GM12892 (cell line): ENCODE results near the gene TMEM184B.

ENCODE experiments used
- POLR2A ChIP-seq: IDR thresholded peaks from 2 replicates; pipeline ENCODE4 v1.6.1; 2011; ENCODE audit warnings: low read depth, low read length, control low read depth
- POLR2AphosphoS5 ChIP-seq: IDR thresholded peaks from 2 replicates; pipeline ENCODE4 v1.6.1; 2011; ENCODE audit warnings: low read depth, low read length, control low read depth
- TAF1 ChIP-seq: IDR thresholded peaks from 2 replicates; pipeline ENCODE4 v1.6.1; 2011; ENCODE audit warnings: low read depth, mild to moderate bottlenecking, control low read depth, low read length, borderline replicate concordance

DNA sequence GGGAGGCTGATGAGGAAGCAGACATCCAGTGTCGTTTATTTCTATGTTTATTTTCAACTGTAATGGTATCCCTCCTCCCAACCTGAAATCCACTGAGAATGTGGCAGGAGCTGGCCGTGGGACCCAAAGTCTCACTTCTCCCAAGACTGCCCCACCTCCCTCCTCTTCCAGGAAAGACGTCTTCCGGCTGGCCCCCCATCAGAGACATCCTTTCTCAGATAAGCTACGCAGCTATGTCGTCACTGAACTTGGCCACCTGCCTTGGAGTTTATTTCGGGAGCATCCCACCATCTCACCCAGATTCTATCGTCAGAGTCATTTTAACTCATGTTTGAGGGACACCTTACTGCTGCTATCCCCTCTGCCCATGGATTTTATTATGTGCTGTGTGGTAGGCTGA is 13.9 kb downstream of the TMEM184B start:
- TF ChIP-seq POLR2A (no peak), POLR2AphosphoS5 (no peak), TAF1 (no peak)
